ENCODE measurements around the gene MICAL3.

The MICAL3 gene

GRCh38 chr22:17874231-17874905, 150.0 kb downstream of the MICAL3 start:
- no peak overlapping the region for H3K27ac ChIP-seq (ENCODE audit: low read length)
- no peaks in the 10 kb centered on the region for H3F3A ChIP-seq (ENCODE audit: insufficient read depth, low read length)
- no peak overlapping the region for H3K4me3 ChIP-seq (ENCODE audit: low read length)
- H3K9me2 ChIP-seq (replicated peaks; ENCODE audit: insufficient read depth, low read length) = no peaks in the 10 kb centered on the region
- no peak overlapping the region for H3K4me2 ChIP-seq (ENCODE audit: low read depth, low read length)
- no peaks in the 10 kb centered on the region for H3K79me2 ChIP-seq (ENCODE audit: low read length)
- 0 out of 2 replicates have a peak, but pooled peaks cover 9% of the 10 kb centered on the region for H3K36me3 ChIP-seq (replicated peaks; ENCODE audit: insufficient read depth, low read length)
- TF ChIP-seq EZH2 (optimal IDR thresholded peaks at IDR 0.05; ENCODE audit: low read depth, low read length) = no peak
- no peak for TF ChIP-seq EZH2phosphoT487 (IDR thresholded peaks at IDR 0.05; ENCODE audit: low read length)
- no peak for TF ChIP-seq CTCF (IDR thresholded peaks at IDR 0.05; ENCODE audit: low read length)
- no peak for DNase-seq
- no peak overlapping the region for H3K9ac ChIP-seq (ENCODE audit: low read length)
- H3K4me1 ChIP-seq (ENCODE audit: low read length) = no peaks in the 10 kb centered on the region
- no peak overlapping the region for H2AFZ ChIP-seq (ENCODE audit: low read length)
- no peaks in the 10 kb centered on the region for H4K20me1 ChIP-seq (ENCODE audit: insufficient read depth, low read length)
- H3K9me3 ChIP-seq (replicated peaks; ENCODE audit: insufficient read depth, low read length) = no peaks in the 10 kb centered on the region
- H3K27me3 ChIP-seq (replicated peaks; ENCODE audit: insufficient read depth, low read length) = no peaks in the 10 kb centered on the region

GRCh38 chr22:17873804-17874203, 150.6 kb downstream of the MICAL3 start:
- TF ChIP-seq EZH2phosphoT487 (IDR thresholded peaks at IDR 0.05; ENCODE audit: low read length) (no peak), CTCF (IDR thresholded peaks at IDR 0.05; ENCODE audit: low read length) (no peak), EZH2 (optimal IDR thresholded peaks at IDR 0.05; ENCODE audit: low read depth, low read length) (no peak)
- DNase-seq = no peak
- H3K36me3 ChIP-seq (replicated peaks; ENCODE audit: insufficient read depth, low read length) = 0 out of 2 replicates have a peak, but pooled peaks cover 9% of the 10 kb centered on the region
- no peaks in the 10 kb centered on the region for H3K9me3 ChIP-seq (replicated peaks; ENCODE audit: insufficient read depth, low read length)
- no peak overlapping the region for H3K4me2 ChIP-seq (ENCODE audit: low read depth, low read length)
- H3K79me2 ChIP-seq (ENCODE audit: low read length) = no peaks in the 10 kb centered on the region
- no peak overlapping the region for H3K9ac ChIP-seq (ENCODE audit: low read length)
- H3K4me1 ChIP-seq (ENCODE audit: low read length) = no peaks in the 10 kb centered on the region
- no peak overlapping the region for H3K27ac ChIP-seq (ENCODE audit: low read length)
- H3F3A ChIP-seq (ENCODE audit: insufficient read depth, low read length) = no peaks in the 10 kb centered on the region
- H3K4me3 ChIP-seq (ENCODE audit: low read length) = no peak overlapping the region
- H4K20me1 ChIP-seq (ENCODE audit: insufficient read depth, low read length) = no peaks in the 10 kb centered on the region
- no peak overlapping the region for H2AFZ ChIP-seq (ENCODE audit: low read length)
- H3K27me3 ChIP-seq (replicated peaks; ENCODE audit: insufficient read depth, low read length) = no peaks in the 10 kb centered on the region
- no peaks in the 10 kb centered on the region for H3K9me2 ChIP-seq (replicated peaks; ENCODE audit: insufficient read depth, low read length)

GRCh38 chr22:17873116-17873515, 151.2 kb downstream of the MICAL3 start:
- H3F3A ChIP-seq (ENCODE audit: insufficient read depth, low read length) = no peaks in the 10 kb centered on the region
- H3K27ac ChIP-seq (ENCODE audit: low read length) = no peak overlapping the region

More at GRCh38 chr22:17873116-17873515, 151.2 kb downstream of the MICAL3 start:
- Histone ChIP-seq H3K4me3 (ENCODE audit: low read length) (no peak overlapping the region), H3K27me3 (replicated peaks; ENCODE audit: insufficient read depth, low read length) (no peaks in the 10 kb centered on the region), H3K9me2 (replicated peaks; ENCODE audit: insufficient read depth, low read length) (no peaks in the 10 kb centered on the region), H2AFZ (ENCODE audit: low read length) (no peak overlapping the region), H3K4me1 (ENCODE audit: low read length) (no peaks in the 10 kb centered on the region), H3K9ac (ENCODE audit: low read length) (no peak overlapping the region), H4K20me1 (ENCODE audit: insufficient read depth, low read length) (no peaks in the 10 kb centered on the region), H3K9me3 (replicated peaks; ENCODE audit: insufficient read depth, low read length) (no peaks in the 10 kb centered on the region), H3K4me2 (ENCODE audit: low read depth, low read length) (no peak overlapping the region), H3K79me2 (ENCODE audit: low read length) (no peaks in the 10 kb centered on the region), H3K36me3 (replicated peaks; ENCODE audit: insufficient read depth, low read length) (0 out of 2 replicates have a peak, but pooled peaks cover 9% of the 10 kb centered on the region)
- DNase-seq = no peak
- TF ChIP-seq EZH2phosphoT487 (IDR thresholded peaks at IDR 0.05; ENCODE audit: low read length) (no peak), CTCF (IDR thresholded peaks at IDR 0.05; ENCODE audit: low read length) (no peak), EZH2 (optimal IDR thresholded peaks at IDR 0.05; ENCODE audit: low read depth, low read length) (no peak)

Measured in MM.1S (cell line).